GM23338 (cell line): ENCODE measurements around the gene FHIP1B. TPM values are rescaled to one million over a fixed set of nuclear protein-coding genes. Genes with fewer than 3 reads are reported as not detected.

Source experiments
- ATAC-seq: fragments of 200-7000 bp; cut with Tn5 transposase; 3 replicates; pipeline ENCODE4 v1.9.1; 2020
- DNase-seq: peaks from one replicate; pipeline ENCODE4 v3.0.0-alpha.2; 2015; ENCODE audit warnings: low spot score
- H2AFZ ChIP-seq: fragments of 200-600 bp; sonication (generic); 2 replicates; pipeline ENCODE4 v1.8.0; 2016; ENCODE audit warnings: antibody characterized with exemption, mild to moderate bottlenecking, moderate library complexity
- H3F3A ChIP-seq: fragments of 200-600 bp; sonication (generic); replicated peaks from 2 replicates; pipeline ENCODE4 v1.8.0; 2017; ENCODE audit warnings: antibody characterized with exemption, mixed run types, low read depth
- H3K27ac ChIP-seq: fragments of 200-600 bp; sonication (generic); 2 replicates; pipeline ENCODE4 v1.6.1; 2016; ENCODE audit warnings: low read depth
- H3K27me3 ChIP-seq: fragments of 200-600 bp; sonication (generic); 2 replicates; pipeline ENCODE4 v1.8.0; 2016; ENCODE audit warnings: mild to moderate bottlenecking, mixed run types, moderate library complexity; ENCODE audit not compliant: insufficient read depth
- H3K36me3 ChIP-seq: fragments of 200-600 bp; sonication (generic); 2 replicates; pipeline ENCODE4 v1.8.0; 2016; ENCODE audit warnings: mild to moderate bottlenecking; ENCODE audit not compliant: insufficient read depth
- H3K4me1 ChIP-seq: fragments of 200-600 bp; sonication (generic); 2 replicates; pipeline ENCODE4 v1.8.0; 2016; ENCODE audit warnings: mild to moderate bottlenecking, moderate library complexity; ENCODE audit not compliant: insufficient read depth
- H3K4me2 ChIP-seq: fragments of 200-600 bp; sonication (generic); 2 replicates; pipeline ENCODE4 v1.7.1; 2017; ENCODE audit warnings: mixed run types
- H3K4me3 ChIP-seq: fragments of 200-600 bp; sonication (generic); 2 replicates; pipeline ENCODE4 v1.6.1; 2016; ENCODE audit warnings: mixed run types
- H3K79me2 ChIP-seq: fragments of 200-600 bp; sonication (generic); replicated peaks from 2 replicates; pipeline ENCODE4 v1.8.0; 2017; ENCODE audit warnings: mild to moderate bottlenecking; ENCODE audit not compliant: insufficient read depth
- H3K9me2 ChIP-seq: fragments of 200-600 bp; sonication (generic); 2 replicates; pipeline ENCODE4 v1.8.0; 2017; ENCODE audit not compliant: insufficient read depth
- H4K20me1 ChIP-seq: fragments of 200-600 bp; sonication (generic); replicated peaks from 2 replicates; pipeline ENCODE4 v1.8.0; 2017; ENCODE audit warnings: mild to moderate bottlenecking; ENCODE audit not compliant: insufficient read depth
- H3K27ac Mint-ChIP-seq: 2 replicates; pipeline ENCODE4 v1.8.0; 2020; ENCODE audit warnings: inconsistent platforms, mild to moderate bottlenecking, moderate library complexity, mixed read lengths
- H3K27me3 Mint-ChIP-seq: 3 replicates; pipeline ENCODE4 v1.8.0; 2022; ENCODE audit warnings: low read depth, mild to moderate bottlenecking, moderate library complexity, mixed read lengths, inconsistent platforms; ENCODE audit not compliant: insufficient read depth, poor library complexity
- H3K36me3 Mint-ChIP-seq: 3 replicates; pipeline ENCODE4 v1.8.0; 2021; ENCODE audit warnings: low read depth, mild to moderate bottlenecking, inconsistent platforms, moderate library complexity, mixed read lengths
- H3K4me1 Mint-ChIP-seq: 3 replicates; pipeline ENCODE4 v1.8.0; 2020; ENCODE audit warnings: mild to moderate bottlenecking, inconsistent platforms, mixed read lengths
- H3K4me3 Mint-ChIP-seq: 3 replicates; pipeline ENCODE4 v1.8.0; 2021; ENCODE audit warnings: moderate library complexity, mild to moderate bottlenecking, inconsistent platforms, mixed read lengths
- H3K9me3 Mint-ChIP-seq: 3 replicates; pipeline ENCODE4 v1.8.0; 2020; ENCODE audit warnings: moderate library complexity, mild to moderate bottlenecking, inconsistent platforms, mixed read lengths
- EZH2 ChIP-seq: fragments of 200-600 bp; sonication (generic); IDR thresholded peaks from one replicate; pipeline ENCODE4 v1.8.0; 2017; ENCODE audit warnings: antibody characterized with exemption, mild to moderate bottlenecking, low read depth; ENCODE audit not compliant: unreplicated experiment
- EZH2phosphoT487 ChIP-seq: fragments of 200-600 bp; sonication (generic); IDR thresholded peaks from one replicate; pipeline ENCODE4 v1.8.1; 2018; ENCODE audit warnings: antibody characterized with exemption; ENCODE audit not compliant: unreplicated experiment
- JUNB ChIP-seq: IDR thresholded peaks from one replicate; pipeline ENCODE4 v1.6.1; 2016; ENCODE audit warnings: antibody characterized with exemption; ENCODE audit not compliant: unreplicated experiment
- POLR2AphosphoS5 ChIP-seq: IDR thresholded peaks from 2 replicates; pipeline ENCODE4 v1.6.1; 2016; ENCODE audit warnings: antibody characterized with exemption, low read depth
- ZNF114 ChIP-seq: fragments of 250-450 bp; sonication (Bioruptor Pico); IDR thresholded peaks from 2 replicates; pipeline ENCODE4 v1.5.0; 2020; ENCODE audit warnings: mild to moderate bottlenecking, moderate library complexity
- ZNF331 ChIP-seq: fragments of 250-450 bp; sonication (Bioruptor Pico); IDR thresholded peaks from 2 replicates; pipeline ENCODE4 v1.5.0; 2020; ENCODE audit warnings: low read depth, mild to moderate bottlenecking, moderate library complexity
- ZNF462 ChIP-seq: fragments of 250-450 bp; sonication (Bioruptor Pico); IDR thresholded peaks from 2 replicates; pipeline ENCODE4 v1.5.0; 2020; ENCODE audit warnings: mild to moderate bottlenecking, moderate library complexity
- polyA plus RNA-seq: library from polyadenylated mRNA; unstranded; fragments of >200 nt; fragmentation: Nextera tagmentation; extraction: Ambion mirVana; gene quantifications from 2 replicates; pipeline ENCODE4 v1.2.1, GENCODE V29; 2016
- total RNA-seq: library from RNA; depleted of rRNA; stranded (reverse); fragments of >200 nt; shearing (Covaris generic); gene quantifications from 2 replicates; pipeline ENCODE4 v1.2.3, GENCODE V29; 2014

The FHIP1B gene
- total and polyA plus RNA-seq, 2 experiments from 2014 or later: 10.3 to 34.5 TPM

DNA sequence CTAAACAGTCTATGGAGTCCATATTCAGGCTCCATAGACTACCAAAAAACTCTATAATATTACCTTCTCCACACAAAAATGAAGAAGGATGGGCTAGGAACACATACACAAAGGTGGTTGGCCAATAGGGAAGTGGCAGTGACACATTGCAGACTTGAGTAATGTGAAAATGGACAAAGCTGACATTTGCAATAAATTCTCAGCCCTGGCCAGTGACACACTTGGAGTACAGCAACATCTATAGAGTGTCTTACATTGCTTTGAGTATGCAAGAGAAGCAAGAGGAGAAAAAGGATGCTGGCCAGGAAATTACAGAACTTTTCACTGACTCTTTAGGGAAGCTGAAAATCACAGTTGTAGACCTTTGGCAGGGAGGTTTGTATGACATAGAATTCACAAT is 42.7 kb downstream of the FHIP1B start:
- Mint-ChIP-seq H3K4me1 (no peaks in the 10 kb centered on the region), H3K27ac (no peak overlapping the region), H3K4me3 (no peak overlapping the region), H3K27me3 (no peaks in the 10 kb centered on the region), H3K36me3 (no peaks in the 10 kb centered on the region), H3K9me3 (0 out of 3 replicates have a peak, but pooled peaks cover 1% of the 10 kb centered on the region)
- DNase-seq (no peak), ATAC-seq (no peak)
- no peaks in the 10 kb centered on the region for H3K27me3 ChIP-seq
- H3K4me3 ChIP-seq: no peak overlapping the region
- no peak overlapping the region for H2AFZ ChIP-seq
- H3K4me1 ChIP-seq: no peaks in the 10 kb centered on the region
- TF ChIP-seq EZH2phosphoT487: no peak
- H3F3A ChIP-seq: no peaks in the 10 kb centered on the region
- H3K9me2 ChIP-seq: no peaks in the 10 kb centered on the region
- no peak overlapping the region for H3K4me2 ChIP-seq
- H3K27ac ChIP-seq: no peak overlapping the region
- no peaks in the 10 kb centered on the region for H3K36me3 ChIP-seq
- H3K79me2 ChIP-seq: no peaks in the 10 kb centered on the region
- no peaks in the 10 kb centered on the region for H4K20me1 ChIP-seq

- Histone ChIP-seq H3K36me3 (no peaks in the 10 kb centered on the region), H3K4me3 (no peak overlapping the region), H3K9me2 (no peaks in the 10 kb centered on the region), H4K20me1 (no peaks in the 10 kb centered on the region), H2AFZ (no peak overlapping the region), H3K27me3 (no peaks in the 10 kb centered on the region), H3F3A (no peaks in the 10 kb centered on the region), H3K4me2 (no peak overlapping the region), H3K4me1 (no peaks in the 10 kb centered on the region), H3K27ac (no peak overlapping the region), H3K79me2 (no peaks in the 10 kb centered on the region)
- Mint-ChIP-seq H3K27me3 (no peaks in the 10 kb centered on the region), H3K36me3 (peaks cover 16% of the 10 kb centered on the region), H3K27ac (no peak overlapping the region), H3K4me1 (no peaks in the 10 kb centered on the region; the same call in 2 of the 3 replicates), H3K9me3 (peaks cover 19% of the 10 kb centered on the region), H3K4me3 (no peak overlapping the region)
- TF ChIP-seq ZNF331 (CRISPR knock-in tag) (no peak), EZH2phosphoT487 (no peak), ZNF462 (CRISPR knock-in tag) (no peak), ZNF114 (CRISPR knock-in tag) (no peak), JUNB (no peak), POLR2AphosphoS5 (no peak), EZH2 (no peak)
- DNase-seq: no peak
- no peak for ATAC-seq
Observed at GRCh38 chr11:6175440-6175839, 59.0 kb downstream of the FHIP1B start.
